BJ (cell line): Measurements from ENCODE around the gene TRIM39. TPM values are rescaled to one million over a fixed set of nuclear protein-coding genes. Genes with fewer than 3 reads are reported as not detected.

Experiments
- CTCF ChIA-PET: fragments of 350-600 bp; formaldehyde crosslinking; extraction: SDS; loops from one replicate; lab custom pipeline; 2021; ENCODE audit warnings: antibody characterized with exemption, inconsistent platforms; lab: Yijun Ruan, JAX
- POLR2A ChIA-PET: fragments of 300-600 bp; sonication (Branson Sonifier 250); formaldehyde crosslinking; extraction: SDS; loops from one replicate; lab custom pipeline; 2021; ENCODE audit warnings: antibody characterized with exemption; lab: Charles Lee
- DNase-seq: peaks from one replicate; pipeline ENCODE4 v3.0.0-alpha.2; 2011; ENCODE audit warnings: low read depth
- H3K27me3 ChIP-seq: 2 replicates; pipeline ENCODE4 v1.6.0; 2011; ENCODE audit warnings: low read length; ENCODE audit not compliant: control insufficient read depth, insufficient read depth
- H3K36me3 ChIP-seq: 2 replicates; pipeline ENCODE4 v1.5.1; 2011; ENCODE audit warnings: low read length; ENCODE audit not compliant: control insufficient read depth, insufficient read depth
- H3K4me3 ChIP-seq: 2 replicates; pipeline ENCODE4 v1.5.1; 2011; ENCODE audit warnings: low read depth, mild to moderate bottlenecking, control low read depth, low read length
- polyA plus RNA-seq: library from polyadenylated mRNA; depleted of rRNA; stranded (reverse); fragments of >200 nt; gene quantifications from 2 replicates; pipeline ENCODE4 v1.2.3, GENCODE V29; 2011
- TF ChIP-seq, protein P1 (sequence below): IDR thresholded peaks from 2 replicates; pipeline ENCODE4 v1.5.1; 2011; ENCODE audit warnings: low read depth, mild to moderate bottlenecking, control low read depth, inconsistent platforms, low read length, moderate library complexity; ENCODE audit not compliant: insufficient read depth

Gene TRIM39
- polyA plus RNA-seq, 1 experiment: 8.1 TPM

DNA sequence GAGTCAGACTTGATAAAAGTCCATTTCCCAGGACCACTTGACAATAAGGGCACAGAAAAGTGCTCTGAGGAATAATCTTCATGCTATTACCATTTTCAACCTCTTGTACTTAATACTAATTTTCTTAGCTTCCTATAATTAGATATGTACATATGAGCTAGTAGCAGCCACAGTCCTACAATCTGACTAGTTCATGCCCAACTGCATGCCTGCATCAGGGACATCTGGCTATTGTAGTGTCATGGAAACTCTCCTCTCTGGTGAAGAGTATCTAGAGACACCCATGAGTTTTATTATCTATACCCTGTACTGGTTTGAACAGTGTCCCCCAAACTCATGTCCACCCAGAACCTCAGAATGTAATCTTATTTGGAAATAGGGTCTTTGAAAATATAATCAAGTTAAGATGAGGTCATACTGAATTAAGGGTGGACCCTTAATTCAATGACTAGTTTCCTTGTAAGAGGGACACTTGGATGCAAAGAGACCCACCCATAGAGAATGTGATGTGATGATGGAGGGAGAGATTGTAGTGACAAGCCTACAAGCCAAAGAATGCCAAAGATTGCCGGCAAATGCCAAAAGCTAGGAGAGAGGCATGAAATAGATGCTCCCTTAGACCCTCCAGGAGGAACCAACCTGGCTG is 13.9 kb upstream of the TRIM39 start:
- POLR2A ChIA-PET: no interaction called here
- peaks cover 4% of the 10 kb centered on the region; the same call in 1 of the 2 replicates for H3K36me3 ChIP-seq
- CTCF ChIA-PET: no interaction called here
- H3K4me3 ChIP-seq: no peak overlapping the region
- no peaks in the 10 kb centered on the region for H3K27me3 ChIP-seq
- no peak for DNase-seq
- TF ChIP-seq, protein P1, sequence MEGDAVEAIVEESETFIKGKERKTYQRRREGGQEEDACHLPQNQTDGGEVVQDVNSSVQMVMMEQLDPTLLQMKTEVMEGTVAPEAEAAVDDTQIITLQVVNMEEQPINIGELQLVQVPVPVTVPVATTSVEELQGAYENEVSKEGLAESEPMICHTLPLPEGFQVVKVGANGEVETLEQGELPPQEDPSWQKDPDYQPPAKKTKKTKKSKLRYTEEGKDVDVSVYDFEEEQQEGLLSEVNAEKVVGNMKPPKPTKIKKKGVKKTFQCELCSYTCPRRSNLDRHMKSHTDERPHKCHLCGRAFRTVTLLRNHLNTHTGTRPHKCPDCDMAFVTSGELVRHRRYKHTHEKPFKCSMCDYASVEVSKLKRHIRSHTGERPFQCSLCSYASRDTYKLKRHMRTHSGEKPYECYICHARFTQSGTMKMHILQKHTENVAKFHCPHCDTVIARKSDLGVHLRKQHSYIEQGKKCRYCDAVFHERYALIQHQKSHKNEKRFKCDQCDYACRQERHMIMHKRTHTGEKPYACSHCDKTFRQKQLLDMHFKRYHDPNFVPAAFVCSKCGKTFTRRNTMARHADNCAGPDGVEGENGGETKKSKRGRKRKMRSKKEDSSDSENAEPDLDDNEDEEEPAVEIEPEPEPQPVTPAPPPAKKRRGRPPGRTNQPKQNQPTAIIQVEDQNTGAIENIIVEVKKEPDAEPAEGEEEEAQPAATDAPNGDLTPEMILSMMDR: no peak

DNA sequence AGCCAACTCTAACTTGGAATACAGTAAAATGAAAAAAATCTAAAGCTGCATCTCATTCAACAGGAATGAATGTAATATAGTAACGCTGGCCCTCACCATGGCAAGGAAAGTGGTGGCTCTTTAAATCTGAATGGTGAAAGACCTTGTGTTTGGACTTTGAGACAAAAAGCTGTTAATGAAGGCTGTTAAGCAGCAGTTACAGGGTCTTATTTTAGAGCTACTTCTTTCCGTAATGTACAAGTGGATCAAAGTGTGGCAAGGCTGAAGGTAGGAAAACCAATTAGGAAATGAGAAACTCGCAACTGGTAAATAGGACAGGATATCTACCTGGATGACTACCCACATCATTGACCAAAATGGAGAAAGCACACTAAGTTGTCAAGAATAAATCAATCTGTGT is 11.6 kb upstream of the TRIM39 start:
- ChIA-PET CTCF (interaction anchor here (1.0 to 1.9 kb wide), 2 partner anchors 11 to 43 kb away, joined by 3 to 4 read pairs; partner anchors contain the start of gene TRIM39), POLR2A (no interaction called here)
- TF ChIP-seq, protein P1: no peak
- H3K4me3 ChIP-seq: no peak overlapping the region
- H3K27me3 ChIP-seq: no peaks in the 10 kb centered on the region
- peaks cover 2% of the 10 kb centered on the region; the same call in 1 of the 2 replicates for H3K36me3 ChIP-seq
- no peak for DNase-seq

DNA sequence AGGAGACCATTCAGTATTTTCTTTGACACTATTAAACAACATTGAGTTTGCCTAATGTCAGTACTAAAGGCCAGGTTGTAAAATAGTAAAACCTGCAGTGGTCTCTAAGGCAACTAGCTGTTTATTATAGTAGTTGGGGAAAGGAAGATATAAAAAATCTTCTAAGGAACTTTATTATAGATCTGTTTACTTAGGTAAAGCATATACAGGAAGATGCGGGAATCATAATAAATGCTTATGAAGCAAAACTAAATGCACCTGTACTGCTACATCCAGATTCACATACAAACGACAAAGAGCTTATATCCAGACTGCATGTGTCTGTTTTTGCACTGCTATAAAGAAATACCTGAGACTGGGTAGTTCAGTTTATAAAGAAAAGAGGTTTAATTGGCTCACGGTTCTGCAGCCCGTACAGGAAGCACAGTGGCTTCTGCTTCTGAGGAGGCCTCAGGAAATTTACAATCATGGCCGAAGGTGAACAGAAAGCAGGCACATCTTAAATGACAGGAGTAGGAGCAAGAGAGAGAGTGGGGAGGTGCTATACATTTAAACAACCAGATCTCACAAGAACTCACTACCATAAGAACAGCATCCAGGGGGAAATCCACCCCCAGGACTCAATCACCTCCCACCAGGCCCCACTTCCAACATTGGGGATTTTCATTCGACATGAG is 8.7 kb upstream of the TRIM39 start:
- POLR2A ChIA-PET: no interaction called here
- Histone ChIP-seq H3K4me3 (no peak overlapping the region), H3K27me3 (no peaks in the 10 kb centered on the region), H3K36me3 (peaks cover 2% of the 10 kb centered on the region; the same call in 1 of the 2 replicates)
- CTCF ChIA-PET: interaction anchor here (2.5 kb wide), 1 partner anchor 8 kb away, joined by 8 read pairs; the partner anchor contains the start of gene TRIM39
- DNase-seq: no peak
- TF ChIP-seq, protein P1: no peak

DNA sequence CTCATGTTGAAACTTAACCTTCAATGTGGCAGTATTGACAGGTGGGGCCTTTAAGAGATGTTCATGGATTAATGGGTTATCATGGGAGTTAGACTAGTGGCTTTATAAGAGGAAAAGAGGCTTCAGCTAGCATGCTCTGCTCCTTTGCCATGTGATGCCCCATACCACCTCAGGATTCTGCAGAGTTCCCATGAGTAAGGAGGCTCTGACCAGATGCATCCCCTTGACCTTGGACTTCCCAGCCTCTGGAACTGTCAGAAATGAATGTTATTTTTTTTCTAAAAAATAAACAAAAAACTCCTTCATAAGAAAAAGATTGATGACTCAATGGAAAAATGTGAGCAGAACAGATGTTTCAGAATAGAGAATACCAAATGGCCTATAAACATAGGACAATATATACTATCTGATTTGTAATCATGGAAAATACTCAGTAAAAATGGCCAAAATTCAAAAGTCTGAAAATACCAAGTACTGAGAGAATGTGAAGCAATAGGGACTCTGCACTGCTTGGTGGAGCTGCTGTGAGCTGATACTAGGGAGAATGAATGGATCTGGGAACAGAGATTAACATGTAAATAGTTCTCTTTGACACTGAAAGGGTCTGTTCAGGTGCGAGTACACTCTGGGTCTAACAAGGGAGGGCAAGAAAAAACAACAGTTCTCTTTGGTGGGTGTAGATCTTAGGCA is 7.4 kb upstream of the TRIM39 start:
- no peak overlapping the region for H3K4me3 ChIP-seq
- H3K36me3 ChIP-seq: no peaks in the 10 kb centered on the region
- ChIA-PET POLR2A (no interaction called here), CTCF (no interaction called here)
- TF ChIP-seq, protein P1: no peak
- no peaks in the 10 kb centered on the region for H3K27me3 ChIP-seq
- DNase-seq: no peak

DNA sequence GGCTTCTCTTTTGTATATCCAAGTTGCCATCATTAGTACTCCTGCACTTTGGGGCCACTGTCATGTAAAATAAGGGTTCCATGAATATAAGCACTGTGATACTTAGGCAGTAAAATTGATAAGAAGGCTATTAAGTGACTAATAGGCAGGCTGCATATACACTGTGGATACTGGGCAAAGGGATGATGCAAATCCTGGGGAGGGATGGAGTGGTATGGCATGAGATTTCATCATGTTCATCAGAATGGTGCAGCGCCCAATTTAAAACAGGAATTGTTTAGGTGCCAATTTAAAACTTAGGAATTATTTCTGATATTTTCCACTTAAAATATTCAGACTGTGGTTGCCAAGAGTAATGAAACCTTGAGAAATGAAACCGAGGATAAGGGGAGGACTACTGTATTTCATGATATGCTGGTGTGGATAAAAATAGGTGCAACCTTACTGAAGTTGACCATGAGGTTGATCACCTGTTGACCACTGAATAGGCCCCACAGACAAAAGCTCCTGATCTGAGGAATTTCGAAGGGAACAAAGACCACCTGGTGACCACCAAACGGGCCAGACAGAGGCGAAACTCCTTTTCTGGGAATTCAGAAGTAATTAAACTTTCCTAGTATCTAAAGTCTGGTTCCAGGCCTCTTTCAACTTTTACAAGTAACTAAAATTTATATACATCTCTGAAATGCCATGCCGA is 4.9 kb upstream of the TRIM39 start:
- no peaks in the 10 kb centered on the region for H3K27me3 ChIP-seq
- H3K36me3 ChIP-seq: no peaks in the 10 kb centered on the region
- CTCF ChIA-PET: no interaction called here
- TF ChIP-seq, protein P1: no peak
- no peak overlapping the region for H3K4me3 ChIP-seq
- DNase-seq: no peak
- POLR2A ChIA-PET: no interaction called here
